NCI-H2107 (cell line): Measurements from ENCODE around the gene ZNF132.
"Not testable (repeated sequence)": the region's sequence is repeated elsewhere in the genome, so short reads cannot be mapped to it uniquely, and the experiment has no call there.

Experiments
- DNase-seq: peaks from one replicate; lab custom pipeline; 2025; lab: John Stamatoyannopoulos, UW

Gene ZNF132

DNA sequence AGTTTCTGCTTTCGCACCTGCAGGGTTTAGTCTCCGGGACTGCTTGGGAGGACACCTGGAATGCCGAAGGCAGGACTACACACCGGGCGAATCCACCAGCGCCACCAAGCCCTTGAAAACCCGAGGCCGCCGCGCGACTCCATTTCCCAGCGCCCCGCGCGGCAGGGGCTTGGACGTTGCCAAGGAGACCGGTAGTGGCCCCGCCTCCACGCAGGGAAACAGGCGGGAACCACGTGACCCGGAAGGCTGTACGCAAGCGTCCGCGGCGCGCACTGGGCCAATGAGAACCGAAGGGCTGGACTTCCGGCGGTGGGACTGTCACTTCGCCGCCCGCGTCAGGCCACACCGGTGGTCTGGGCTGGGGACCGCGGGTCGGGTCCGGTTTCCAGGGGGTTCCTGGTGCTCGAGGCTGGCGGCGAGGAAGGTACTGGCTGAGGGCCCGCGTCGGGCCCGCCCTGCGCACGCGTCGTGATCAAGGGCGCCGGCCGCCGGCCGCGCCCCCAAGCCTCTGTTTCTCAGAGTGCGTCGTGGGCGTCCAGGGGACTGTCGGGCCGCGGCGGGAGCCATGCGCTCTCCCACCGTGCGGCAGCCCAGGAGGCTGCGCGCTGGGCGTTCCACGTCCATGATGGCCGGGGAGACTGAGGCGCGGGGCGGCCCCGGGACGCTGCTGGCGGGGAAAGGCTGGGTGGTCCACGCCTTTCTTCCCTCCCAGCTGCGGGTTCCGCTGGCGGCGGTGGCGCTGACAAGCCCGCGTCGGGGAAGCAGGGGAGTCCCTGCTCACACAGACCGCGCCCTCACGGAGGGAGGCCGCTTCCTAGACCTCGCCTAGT is 27.0 kb upstream of the ZNF132 start, which contains the start of gene ZNF324:
TSS of gene ZNF324 (plus strand) at position 321 of the 830 bp plus-strand sequence. CDS start 2,106 bp downstream, outside the sequence.
- DNase-seq, result peak; percentile 97

DNA sequence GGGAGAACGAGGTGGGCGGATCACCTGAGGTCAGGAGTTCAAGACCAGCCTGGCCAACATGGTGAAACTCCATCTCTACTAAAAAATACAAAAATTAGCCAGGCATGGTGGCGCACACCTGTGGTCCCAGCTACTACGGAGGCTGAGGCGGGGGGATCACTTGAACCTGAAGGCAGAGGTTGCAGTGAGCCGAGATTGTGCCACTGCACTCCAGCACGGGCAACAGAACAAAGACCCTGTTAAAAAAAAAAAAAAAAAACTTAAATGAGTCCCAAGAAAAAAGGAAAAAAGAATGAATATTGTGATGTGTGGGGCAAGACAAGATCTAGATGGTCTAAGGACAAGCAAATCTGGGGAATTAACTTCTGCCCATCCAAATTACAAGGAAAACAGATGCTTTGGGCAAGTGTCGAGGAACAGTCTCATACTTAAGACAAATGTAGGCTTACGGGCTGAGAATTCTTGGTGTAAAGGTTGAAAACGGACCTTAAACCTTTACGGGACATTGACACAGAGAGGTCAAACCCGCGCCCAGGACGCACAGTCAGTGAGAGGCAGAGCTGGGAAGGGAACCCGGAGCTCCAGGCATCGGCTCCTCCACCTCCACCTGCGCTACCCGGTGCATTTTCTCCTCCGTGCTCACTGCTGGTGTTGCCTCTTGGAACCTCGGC is 26.3 kb upstream of the ZNF132 start:
- no peak for DNase-seq

- DNase-seq, result no peak
These were observed 20.1 kb upstream of the ZNF132 start for GRCh38 chr19:58460039-58460438.

- no peak for DNase-seq
These were observed 16.2 kb upstream of the ZNF132 start for GRCh38 chr19:58456111-58456510.

GRCh38 chr19:58455306-58455705 is 15.4 kb upstream of the ZNF132 start:
- DNase-seq, result no peak

DNA sequence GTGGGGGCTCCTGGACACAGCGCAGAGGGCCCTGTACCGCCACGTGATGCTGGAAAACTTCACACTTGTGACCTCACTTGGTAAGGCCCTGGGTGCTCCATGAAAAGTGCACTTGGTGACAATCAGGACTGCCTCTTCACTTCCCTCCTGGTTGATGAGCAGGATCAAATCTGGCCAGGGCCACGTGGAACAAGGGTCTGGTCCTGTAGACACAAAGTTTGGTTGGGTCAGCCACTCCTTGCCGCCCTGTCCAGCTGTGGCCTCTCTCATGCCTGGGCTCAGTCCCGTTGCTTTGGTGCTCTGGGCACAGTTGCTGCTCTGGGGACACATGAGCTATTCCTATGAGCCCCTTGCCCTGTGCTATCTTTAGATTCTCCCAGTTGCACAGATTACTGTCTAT is 13.8 kb upstream of the ZNF132 start:
- DNase-seq, result no peak

DNA sequence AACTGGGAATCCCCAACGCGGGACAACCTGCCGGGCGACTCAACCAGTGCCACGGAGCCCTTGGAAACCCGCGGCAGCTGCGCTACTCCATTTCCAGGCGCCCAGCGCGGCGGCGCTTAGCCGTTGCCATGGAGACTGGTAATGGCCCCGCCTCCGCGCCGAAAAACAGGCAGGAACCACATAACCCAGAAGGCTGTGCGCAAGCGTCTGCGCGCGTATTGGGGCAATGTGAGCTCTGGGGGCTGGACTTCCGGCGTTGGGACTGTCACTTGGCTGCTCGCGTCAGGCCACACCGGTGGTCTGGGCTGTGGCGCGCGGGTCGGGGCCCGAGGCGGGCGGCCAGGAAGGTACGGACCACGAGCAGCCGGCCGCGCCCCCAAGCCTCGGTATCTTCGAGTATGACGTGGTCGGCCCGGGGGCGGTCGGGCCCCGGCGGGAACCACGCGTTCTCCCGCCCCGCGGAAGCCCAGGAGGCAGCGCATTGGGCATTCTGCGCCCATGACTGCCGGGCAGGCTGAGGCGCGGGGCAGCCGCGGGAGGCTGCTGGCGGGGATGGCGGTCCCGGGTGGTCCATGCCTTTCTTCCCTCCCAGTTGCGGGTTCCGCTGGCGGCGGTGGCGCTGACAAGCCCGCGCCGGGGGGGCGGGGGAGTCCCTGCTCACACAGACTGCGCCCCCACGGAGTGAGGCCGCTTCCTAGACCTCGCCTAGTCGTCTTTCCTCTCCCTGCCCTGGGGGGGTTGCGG is 11.6 kb upstream of the ZNF132 start, which contains the start of gene ZNF324B:
TSS of gene ZNF324B (plus strand) at position 265 of the 744 bp plus-strand sequence. CDS start 2,080 bp downstream, outside the sequence.
- peak; percentile 93 for DNase-seq

DNA sequence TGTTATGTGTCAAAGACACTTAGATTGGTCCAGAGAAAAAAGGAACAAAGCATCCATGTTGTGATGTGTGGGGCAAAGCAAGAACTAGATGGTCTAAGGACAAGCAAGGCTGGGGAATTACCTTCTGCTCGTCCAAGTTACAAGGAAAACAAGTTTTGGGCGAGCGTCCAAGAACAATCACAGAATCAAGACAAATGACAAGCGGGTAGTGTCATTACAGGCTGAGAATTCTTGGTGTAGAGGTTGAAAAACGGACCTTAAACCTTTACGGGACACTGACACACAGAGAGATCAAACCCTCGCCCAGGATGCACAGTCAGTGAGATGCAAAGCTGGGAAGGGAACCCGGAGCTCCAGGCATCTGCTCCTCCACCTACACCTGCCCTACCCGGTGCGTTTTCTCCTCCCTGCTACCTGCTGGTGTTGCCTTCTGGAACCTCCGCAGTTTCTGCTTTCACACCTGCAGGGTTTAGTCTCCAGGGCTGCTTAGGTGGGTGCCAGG is 11.0 kb upstream of the ZNF132 start:
- no peak for DNase-seq

DNA sequence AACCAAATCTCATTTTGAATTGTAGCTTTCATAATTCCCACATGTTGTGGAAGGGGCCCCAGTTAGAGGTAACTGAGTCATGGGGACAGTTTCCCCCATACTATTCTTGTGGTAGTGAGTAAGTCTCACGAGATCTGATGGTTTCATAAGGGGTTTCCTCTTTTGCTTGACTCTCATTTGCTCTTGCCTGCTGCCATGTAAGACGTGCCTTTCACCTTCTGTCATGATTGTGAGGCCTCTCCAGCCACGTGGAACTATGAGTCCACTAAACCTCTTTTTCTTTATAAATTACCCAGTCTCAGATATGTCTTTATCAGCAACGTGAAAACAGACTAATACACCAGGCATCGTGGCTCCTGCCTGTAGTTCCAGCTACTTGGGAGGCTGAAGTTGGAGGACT is 10.0 kb upstream of the ZNF132 start:
- DNase-seq, result not testable (repeated sequence)

DNA sequence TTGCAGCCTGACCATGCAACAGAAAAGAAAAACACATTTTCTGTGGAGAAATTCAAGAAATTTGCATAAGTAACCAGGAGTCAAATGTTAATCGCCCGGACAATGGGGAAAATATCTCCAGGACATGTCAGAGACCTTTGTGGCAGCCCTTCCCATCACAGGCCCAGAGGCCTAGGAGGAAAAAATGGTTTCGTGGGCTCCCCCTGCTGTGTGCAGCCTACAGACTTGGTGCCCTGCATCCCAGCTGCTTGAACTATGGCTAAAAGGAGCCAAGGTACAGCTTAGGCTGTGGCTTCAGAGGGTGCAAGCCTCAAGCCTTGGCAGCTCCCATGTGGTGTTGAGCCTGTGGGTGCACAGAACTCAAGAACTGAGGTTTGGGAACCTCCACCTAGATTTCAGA is 8.9 kb upstream of the ZNF132 start:
- not testable (repeated sequence) for DNase-seq

- DNase-seq, result not testable (repeated sequence)
These were observed 3.0 kb upstream of the ZNF132 start for GRCh38 chr19:58442986-58443385.

GRCh38 chr19:58440556-58440955 is 603 bp upstream of the ZNF132 start:
- no peak for DNase-seq

- no peak for DNase-seq
These were observed 5.7 kb downstream of the ZNF132 start for GRCh38 chr19:58434217-58434616.

GRCh38 chr19:58429745-58430144 is 10.2 kb downstream of the ZNF132 start:
- no peak for DNase-seq

DNA sequence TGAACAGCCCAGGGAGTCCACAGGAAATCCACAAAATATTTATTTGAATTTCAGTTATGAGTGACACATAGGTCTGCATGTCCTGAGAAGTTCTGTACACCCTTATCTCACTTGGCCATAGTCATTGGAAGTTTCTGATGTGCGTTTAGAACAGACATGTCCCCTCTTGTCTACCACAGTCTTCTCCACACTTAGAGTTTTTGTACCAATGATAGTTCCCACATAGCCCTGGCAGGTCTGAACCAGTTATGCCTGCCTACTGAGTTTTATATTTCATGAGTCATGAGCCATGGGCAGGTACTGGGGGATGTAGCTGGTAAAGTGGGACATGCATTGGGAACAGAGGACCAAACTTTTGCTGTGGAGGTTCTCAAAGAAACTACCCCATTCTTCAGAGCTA is 11.3 kb downstream of the ZNF132 start:
- no peak for DNase-seq

DNA sequence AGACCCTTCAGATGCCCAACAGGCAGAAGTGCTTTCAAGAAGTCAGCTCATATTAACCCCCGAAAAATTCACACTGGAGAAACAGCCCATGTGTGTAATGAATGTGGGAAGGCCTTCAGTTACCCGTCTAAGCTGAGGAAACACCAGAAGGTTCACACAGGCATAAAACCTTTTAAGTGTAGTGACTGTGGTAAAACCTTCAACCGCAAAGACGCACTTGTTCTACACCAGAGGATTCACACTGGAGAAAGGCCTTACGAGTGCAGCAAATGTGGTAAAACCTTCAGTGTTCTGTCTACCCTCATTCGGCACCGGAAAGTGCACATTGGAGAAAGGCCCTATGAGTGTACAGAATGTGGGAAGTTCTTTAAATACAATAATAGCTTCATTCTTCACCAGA is 22.9 kb downstream of the ZNF132 start:
- no peak for DNase-seq

- no peak for DNase-seq
These were observed 23.3 kb downstream of the ZNF132 start for GRCh38 chr19:58416604-58417003.

GRCh38 chr19:58409010-58409790 is 30.8 kb downstream of the ZNF132 start:
- DNase-seq, result no peak

GRCh38 chr19:58408152-58409009 is 31.6 kb downstream of the ZNF132 start, which contains the start of gene ZNF584:
TSS of gene ZNF584 (plus strand) at chr19:58408649. CDS start at chr19:58409148, 499 bp downstream.
- DNase-seq, result peak; percentile 94

DNA sequence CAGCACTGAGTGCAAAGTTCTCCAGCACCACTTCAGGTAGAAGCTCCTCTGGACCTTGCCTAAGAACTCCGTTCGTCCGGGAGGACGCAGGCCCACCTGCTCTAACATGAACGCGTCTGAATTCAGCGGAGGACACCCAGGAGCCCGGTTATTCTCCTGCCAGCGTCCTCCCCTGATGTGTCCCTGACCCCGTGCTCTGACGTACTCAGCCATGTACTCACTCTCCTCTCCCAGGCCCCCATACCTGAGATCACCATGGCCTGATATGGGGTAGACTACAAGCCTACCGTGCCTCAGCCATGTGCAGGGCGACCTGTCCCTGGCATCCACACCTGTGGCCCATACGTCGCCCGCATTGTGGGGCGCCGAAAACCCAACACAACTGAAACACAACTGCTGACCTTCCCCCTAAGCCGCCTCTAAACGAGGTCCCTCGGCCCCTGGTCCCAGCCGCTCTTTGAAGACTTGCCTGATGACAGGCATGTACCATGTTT is 32.2 kb downstream of the ZNF132 start:
- DNase-seq, result no peak
